BE2C (cell line): Measurements from ENCODE around the gene TTC31.
A peak's percentile ranks its signal among the peaks of the same experiment; 100 is the strongest.
"Not testable (repeated sequence)": the region's sequence is repeated elsewhere in the genome, so short reads cannot be mapped to it uniquely, and the experiment has no call there.

Experiments used
- DNase-seq: peaks from one replicate; pipeline ENCODE4 v3.0.0-alpha.2; 2020
- H3K27me3 ChIP-seq: fragments of 250-450 bp; sonication (Bioruptor Pico); 2 replicates; pipeline ENCODE4 v1.5.1; 2020; ENCODE audit warnings: mild to moderate bottlenecking
- H3K36me3 ChIP-seq: fragments of 250-450 bp; sonication (Bioruptor Pico); 2 replicates; pipeline ENCODE4 v1.5.1; 2020; ENCODE audit warnings: mild to moderate bottlenecking
- H3K4me1 ChIP-seq: fragments of 250-450 bp; sonication (Bioruptor Pico); 2 replicates; pipeline ENCODE4 v1.5.1; 2020
- H3K4me3 ChIP-seq: 2 replicates; pipeline ENCODE4 v1.5.1; 2011; ENCODE audit warnings: low read depth, low read length
- H3K9me3 ChIP-seq: fragments of 250-450 bp; sonication (Bioruptor Pico); 2 replicates; pipeline ENCODE4 v1.5.1; 2020
- CTCF ChIP-seq: IDR thresholded peaks from 2 replicates; pipeline ENCODE4 v1.5.1; 2012; ENCODE audit warnings: mild to moderate bottlenecking, low read depth, low read length

TTC31 gene

DNA sequence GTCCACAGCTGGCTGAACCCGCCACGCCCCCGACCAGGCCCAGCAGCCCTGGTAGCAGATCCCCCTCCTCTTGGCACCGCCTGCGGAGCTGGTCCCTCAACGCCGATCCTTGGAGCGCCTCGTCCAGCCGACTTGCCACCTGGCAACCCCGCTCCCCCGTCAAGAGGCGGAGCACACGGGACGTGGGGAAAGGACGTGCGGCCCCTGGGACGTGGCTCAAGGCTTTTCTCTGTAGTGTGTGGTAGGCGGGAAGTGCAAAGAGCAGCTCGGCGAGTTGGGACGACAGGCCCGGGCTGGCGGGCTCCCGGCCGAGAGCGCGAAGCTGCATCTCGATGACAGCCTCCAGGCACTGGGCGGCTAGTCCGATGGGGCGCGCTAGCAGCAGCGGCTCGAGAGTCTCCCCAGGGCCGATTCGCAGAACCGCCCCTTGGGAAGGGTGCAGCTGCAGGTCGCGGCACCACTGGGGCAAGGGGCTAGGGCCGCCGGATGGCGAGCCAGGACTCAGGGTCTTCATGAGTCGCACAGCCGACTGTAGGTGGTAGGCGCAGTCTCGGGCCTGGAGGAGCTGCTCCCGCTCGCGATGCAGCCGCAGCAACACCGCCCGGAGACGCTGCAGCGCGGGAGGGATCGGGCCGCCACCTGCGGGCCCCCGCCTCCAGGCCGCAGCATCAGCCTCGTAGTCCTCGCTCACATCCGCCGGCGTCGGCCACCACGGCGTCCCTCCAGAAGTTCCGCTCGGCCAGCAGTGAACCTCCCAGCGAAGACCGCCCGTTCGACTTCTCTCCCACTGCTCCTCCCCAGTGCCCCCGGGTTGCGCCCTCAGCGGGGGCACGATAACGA is 700 bp upstream of the TTC31 start:
- H3K27me3 ChIP-seq, result no peaks in the 10 kb centered on the region
- peak; percentile 28 for DNase-seq
- no peaks in the 10 kb centered on the region for H3K9me3 ChIP-seq
- H3K36me3 ChIP-seq, result no peaks in the 10 kb centered on the region
- peak overlapping the region; percentile 79 for H3K4me3 ChIP-seq
- H3K4me1 ChIP-seq, result no peaks in the 10 kb centered on the region
- TF ChIP-seq CTCF, result no peak

GRCh38 chr2:74483675-74484164 is 839 bp downstream of the TTC31 start:
- H3K9me3 ChIP-seq, DNase-seq, H3K36me3 ChIP-seq, H3K4me1 ChIP-seq, H3K27me3 ChIP-seq: not testable (repeated sequence)
- H3K4me3 ChIP-seq, result peak overlapping the region; percentile 79

DNA sequence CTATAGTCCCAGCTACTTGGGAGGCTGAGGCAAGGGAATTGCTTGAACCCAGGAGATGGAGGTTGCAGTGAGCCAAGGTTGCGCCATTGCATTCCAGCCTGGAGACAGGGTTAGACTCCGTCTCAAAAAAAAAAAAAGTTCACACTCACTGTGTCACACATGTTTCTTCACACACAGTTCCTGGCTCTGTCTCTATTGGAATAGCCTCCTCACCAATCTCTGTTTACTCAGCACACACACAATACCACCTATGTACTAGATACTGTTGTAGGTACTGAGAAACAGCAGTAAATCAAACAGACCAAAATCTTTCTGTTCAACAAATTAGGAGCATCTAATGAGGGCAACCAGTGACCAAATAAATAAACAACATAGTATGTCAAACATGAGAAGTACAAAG is 3.3 kb downstream of the TTC31 start:
- H3K27me3 ChIP-seq, result no peaks in the 10 kb centered on the region
- no peak overlapping the region for H3K4me3 ChIP-seq
- H3K9me3 ChIP-seq, result no peaks in the 10 kb centered on the region
- no peak for DNase-seq
- H3K4me1 ChIP-seq, result no peaks in the 10 kb centered on the region
- no peak for TF ChIP-seq CTCF
- H3K36me3 ChIP-seq, result no peaks in the 10 kb centered on the region

- H3K4me3 ChIP-seq, result no peak overlapping the region
- no peaks in the 10 kb centered on the region for H3K27me3 ChIP-seq
- no peak for DNase-seq
- H3K36me3 ChIP-seq, result no peaks in the 10 kb centered on the region
- H3K9me3 ChIP-seq, result no peaks in the 10 kb centered on the region
- no peaks in the 10 kb centered on the region for H3K4me1 ChIP-seq
- no peak for TF ChIP-seq CTCF
These were observed 6.0 kb downstream of the TTC31 start for GRCh38 chr2:74488643-74489481.

DNA sequence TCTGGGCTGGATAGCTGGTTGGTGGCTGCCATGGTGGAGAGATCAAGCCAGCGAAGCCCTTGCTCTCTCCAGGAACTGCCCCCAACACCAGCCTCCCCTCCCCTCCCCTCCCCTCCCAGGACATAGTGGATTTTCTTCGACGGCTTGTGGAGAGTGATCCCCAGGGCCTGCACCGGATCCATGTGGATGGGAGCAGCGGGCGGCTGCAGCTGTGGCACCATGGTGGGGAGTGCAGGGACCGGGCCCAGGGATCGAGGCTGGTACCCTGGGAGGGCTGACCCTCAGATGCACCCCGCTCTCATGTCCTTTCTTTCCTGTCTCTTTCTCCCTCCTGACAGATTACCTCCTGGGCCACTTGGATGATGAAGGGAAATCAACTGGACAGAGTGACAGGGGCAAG is 7.0 kb downstream of the TTC31 start:
- no peaks in the 10 kb centered on the region for H3K36me3 ChIP-seq
- H3K4me3 ChIP-seq, result no peak overlapping the region
- H3K27me3 ChIP-seq, result no peaks in the 10 kb centered on the region
- DNase-seq, result no peak
- H3K9me3 ChIP-seq, result no peaks in the 10 kb centered on the region
- no peaks in the 10 kb centered on the region for H3K4me1 ChIP-seq
- TF ChIP-seq CTCF, result no peak

DNA sequence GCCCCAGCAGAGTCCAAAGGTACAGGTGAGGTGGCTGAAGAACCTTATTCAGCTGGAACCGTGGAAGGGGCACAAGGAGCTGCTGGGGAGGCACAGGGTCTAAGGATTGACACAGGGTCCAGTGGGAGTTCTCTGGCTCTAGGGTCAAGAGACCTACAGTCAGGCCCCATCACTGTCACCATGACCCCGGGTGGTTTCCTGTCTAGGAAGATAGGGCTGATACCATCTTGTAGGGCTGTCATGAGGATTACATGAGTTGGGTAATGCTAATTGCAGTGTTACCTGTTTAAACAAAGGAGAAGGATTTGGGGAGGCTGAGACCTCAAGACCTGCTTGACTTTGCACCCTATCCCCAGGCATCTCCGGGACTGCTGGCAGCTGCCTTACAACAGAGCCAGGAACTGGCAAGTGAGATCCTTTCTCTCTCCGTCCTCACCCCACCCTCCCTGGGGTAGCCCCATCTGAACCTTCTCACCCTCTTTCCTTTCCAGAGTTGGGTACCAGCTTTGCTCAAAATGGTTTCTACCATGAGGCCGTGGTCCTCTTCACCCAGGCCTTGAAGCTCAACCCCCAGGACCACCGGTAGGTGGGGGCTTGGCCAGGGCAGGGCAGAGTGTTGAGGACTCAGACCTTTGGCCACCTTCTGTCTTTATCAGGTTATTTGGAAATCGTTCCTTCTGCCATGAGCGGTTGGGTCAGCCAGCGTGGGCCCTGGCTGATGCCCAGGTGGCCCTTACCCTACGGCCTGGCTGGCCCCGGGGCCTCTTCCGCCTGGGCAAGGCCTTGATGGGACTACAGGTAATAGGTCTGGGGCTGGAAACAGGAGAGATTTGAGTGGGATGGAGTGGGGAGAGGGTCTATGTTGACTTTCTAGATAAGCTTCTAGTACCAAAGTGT is 9.0 kb downstream of the TTC31 start:
- DNase-seq, result no peak
- H3K27me3 ChIP-seq, result no peaks in the 10 kb centered on the region
- TF ChIP-seq CTCF, result no peak
- no peaks in the 10 kb centered on the region for H3K4me1 ChIP-seq
- no peak overlapping the region for H3K4me3 ChIP-seq
- H3K9me3 ChIP-seq, result no peaks in the 10 kb centered on the region
- no peaks in the 10 kb centered on the region for H3K36me3 ChIP-seq
